Upper lobe of left lung (tissue), 6 donors: Measurements from ENCODE around the gene MYO18B. TPM values are rescaled to one million over a fixed set of nuclear protein-coding genes. Genes with fewer than 3 reads are reported as not detected.

Source experiments
- ATAC-seq, 2 donors: fragments of 200-7000 bp; cut with Tn5 transposase; one replicate each; pipeline ENCODE4 v1.9.1; 2022; ENCODE audit warnings: mild to moderate bottlenecking in 2 of 2, moderate library complexity in 2 of 2; ENCODE audit not compliant: low FRiP score in 2 of 2
- DNase-seq, 2 donors: peaks; one replicate each; pipeline ENCODE4 v3.0.0-alpha.2; 2019 to 2020
- H3K27ac ChIP-seq, 4 donors: fragments of 200-600 bp; sonication (generic); one replicate each; pipeline ENCODE4 v1.5.1; 2016 to 2019
- H3K27me3 ChIP-seq, 4 donors: fragments of 200-600 bp; sonication (generic); one replicate each; pipeline ENCODE4 v1.5.1; 2017 to 2019
- H3K36me3 ChIP-seq, 4 donors: fragments of 200-600 bp; sonication (generic); one replicate each; pipeline ENCODE4 v1.5.1; 2016 to 2019
- H3K4me1 ChIP-seq, 4 donors: fragments of 200-600 bp; sonication (generic); one replicate each; pipeline ENCODE4 v1.5.1; 2018 to 2019
- H3K4me3 ChIP-seq, 4 donors: fragments of 200-600 bp; sonication (generic); one replicate each; pipeline ENCODE4 v1.5.1; 2017 to 2019; ENCODE audit warnings: mild to moderate bottlenecking in 2 of 4, moderate library complexity in 1 of 4
- H3K9me3 ChIP-seq, 4 donors: fragments of 200-600 bp; sonication (generic); one replicate each; pipeline ENCODE4 v1.5.1; 2018 to 2019
- CTCF ChIP-seq, 6 experiments: fragments of 450-650 bp in 4 of 6; fragments of 200-600 bp in 2 of 6; sonication (generic) in 2 of 6; IDR thresholded peaks; one replicate each; pipeline ENCODE4 v1.5.1; 2016 to 2019; ENCODE audit warnings: antibody characterized with exemption in 6 of 6
- EP300 ChIP-seq, 4 donors: sonication (generic); formaldehyde crosslinking; IDR thresholded peaks; one replicate each; pipeline ENCODE4 v1.5.1; 2017; ENCODE audit warnings: antibody characterized with exemption in 4 of 4, control low read depth in 2 of 4
- POLR2A ChIP-seq, 4 donors: fragments of 450-650 bp; IDR thresholded peaks; one replicate each; pipeline ENCODE4 v1.5.1; 2016 to 2017; ENCODE audit warnings: antibody characterized with exemption in 4 of 4, mild to moderate bottlenecking in 2 of 4
- POLR2AphosphoS5 ChIP-seq, 2 donors: sonication (generic); formaldehyde crosslinking; IDR thresholded peaks; one replicate each; pipeline ENCODE4 v1.5.1; 2017; ENCODE audit warnings: antibody characterized with exemption in 2 of 2
- WGBS, 2 donors: methylation state at CpG; one replicate each; pipeline ENCODE4 v1.1.5; 2017 to 2018; 5-methylcytosine and 5-hydroxymethylcytosine counted together
- total RNA-seq, 6 donors: library from RNA; depleted of rRNA in 4 of 6; stranded (reverse); fragments of >200 nt in 4 of 6; gene quantifications; one replicate each; pipeline versions ENCODE4 v1.1.0 to v1.2.1, GENCODE V29; 2016 to 2021
- donor health status: DM: no; HTN: no; CAD: no; lungs with moderate emphysema.
- donor health status: DM: no; HTN: yes; CAD: no; lungs with severe emphysema.

The MYO18B gene
- total RNA-seq, 6 donors from 2014 or later: 0.09 to 1.3 (median 0.17) TPM; not detected in 3

GRCh38 chr22:25950111-25950510, 208.1 kb downstream of the MYO18B start:
- 60 to 63% methylated on average over 1 of the region's 1 CpG for WGBS, 2 donors
- H3K27ac ChIP-seq: no peak overlapping the region
- no peak overlapping the region for H3K4me3 ChIP-seq
- no peaks in the 10 kb centered on the region for H3K4me1 ChIP-seq
- H3K27me3 ChIP-seq: no peaks in the 10 kb centered on the region
- H3K36me3 ChIP-seq: no peaks in the 10 kb centered on the region
- TF ChIP-seq POLR2AphosphoS5 (IDR thresholded peaks at IDR 0.05) (no peak), POLR2A (IDR thresholded peaks at IDR 0.05) (no peak), EP300 (IDR thresholded peaks at IDR 0.05) (no peak), CTCF (IDR thresholded peaks at IDR 0.05) (no peak)
- DNase-seq (no peak), ATAC-seq (no peak)
- no peaks in the 10 kb centered on the region for H3K9me3 ChIP-seq

GRCh38 chr22:25953276-25953675, 211.3 kb downstream of the MYO18B start:
- no peaks in the 10 kb centered on the region for H3K36me3 ChIP-seq
- H3K27ac ChIP-seq: no peak overlapping the region
- H3K4me1 ChIP-seq: no peaks in the 10 kb centered on the region
- H3K27me3 ChIP-seq: no peaks in the 10 kb centered on the region
- H3K9me3 ChIP-seq: no peaks in the 10 kb centered on the region
- 63 to 75% methylated on average over 3 of the region's 3 CpGs for WGBS, 2 donors
- ATAC-seq (no peak), DNase-seq (no peak)
- TF ChIP-seq POLR2AphosphoS5 (IDR thresholded peaks at IDR 0.05): no peak
- no peak for TF ChIP-seq CTCF (IDR thresholded peaks at IDR 0.05)
- no peak for TF ChIP-seq EP300 (IDR thresholded peaks at IDR 0.05)
- TF ChIP-seq POLR2A (IDR thresholded peaks at IDR 0.05): no peak
- H3K4me3 ChIP-seq: no peak overlapping the region

- Histone ChIP-seq H3K36me3 (no peaks in the 10 kb centered on the region), H3K27me3 (no peaks in the 10 kb centered on the region), H3K4me1 (no peaks in the 10 kb centered on the region), H3K4me3 (no peak overlapping the region), H3K9me3 (no peaks in the 10 kb centered on the region), H3K27ac (no peak overlapping the region)
- ATAC-seq (no peak), DNase-seq (no peak)
- no peak for TF ChIP-seq POLR2AphosphoS5 (IDR thresholded peaks at IDR 0.05)
- TF ChIP-seq EP300 (IDR thresholded peaks at IDR 0.05): no peak
- no peak for TF ChIP-seq CTCF (IDR thresholded peaks at IDR 0.05)
- no peak for TF ChIP-seq POLR2A (IDR thresholded peaks at IDR 0.05)
- WGBS, 2 donors: 47 to 59% methylated on average over 4 of the region's 4 CpGs
Measured at GRCh38 chr22:25953919-25954318, 211.9 kb downstream of the MYO18B start.

GRCh38 chr22:25955323-25955722, 213.3 kb downstream of the MYO18B start:
- Histone ChIP-seq H3K4me3 (no peak overlapping the region), H3K27me3 (no peaks in the 10 kb centered on the region), H3K4me1 (no peaks in the 10 kb centered on the region), H3K9me3 (no peaks in the 10 kb centered on the region), H3K36me3 (no peaks in the 10 kb centered on the region), H3K27ac (no peak overlapping the region)
- peak in 1 of 2 donors; percentile 36 for DNase-seq
- 89 to 92% methylated on average over 8 to 9 of the region's 9 CpGs for WGBS, 2 donors
- no peak for TF ChIP-seq POLR2AphosphoS5 (IDR thresholded peaks at IDR 0.05)
- no peak for TF ChIP-seq CTCF (IDR thresholded peaks at IDR 0.05)
- TF ChIP-seq POLR2A (IDR thresholded peaks at IDR 0.05): no peak
- TF ChIP-seq EP300 (IDR thresholded peaks at IDR 0.05): no peak
- no peak for ATAC-seq

- no peak for DNase-seq
- H3K36me3 ChIP-seq: no peaks in the 10 kb centered on the region
- WGBS, 2 donors: 71 to 82% methylated on average over 4 to 5 of the region's 5 CpGs
- no peaks in the 10 kb centered on the region for H3K4me1 ChIP-seq
- H3K4me3 ChIP-seq: no peak overlapping the region
- no peak overlapping the region for H3K27ac ChIP-seq
- no peak for TF ChIP-seq POLR2A (IDR thresholded peaks at IDR 0.05)
- TF ChIP-seq POLR2AphosphoS5 (IDR thresholded peaks at IDR 0.05): no peak
- TF ChIP-seq EP300 (IDR thresholded peaks at IDR 0.05): no peak
- H3K27me3 ChIP-seq: no peaks in the 10 kb centered on the region
- H3K9me3 ChIP-seq: no peaks in the 10 kb centered on the region
- no peak for ATAC-seq
Measured at GRCh38 chr22:25956801-25957200, 214.8 kb downstream of the MYO18B start.
